SK-N-SH (cell line): ENCODE results near the gene SCARB1. TPM values are rescaled to one million over a fixed set of nuclear protein-coding genes. Genes with fewer than 3 reads are reported as not detected.

Source experiments
- CTCF ChIA-PET: fragments of 300-600, 350-600 bp; formaldehyde crosslinking; extraction: SDS; loops from one replicate; lab custom pipeline; 2021; lab: Yijun Ruan, JAX
- POLR2A ChIA-PET: fragments of 350-600 bp; sonication (Branson Sonifier 250); formaldehyde crosslinking; extraction: SDS; loops from one replicate; lab custom pipeline; 2020; ENCODE audit warnings: antibody characterized with exemption, inconsistent platforms; lab: Yijun Ruan, JAX
- DNase-seq: peaks from one replicate; pipeline ENCODE4 v3.0.0; 2012
- H2AFZ ChIP-seq: fragments of 200-600 bp; sonication (generic); 2 replicates; pipeline ENCODE4 v1.8.1; 2016; ENCODE audit warnings: antibody characterized with exemption, mild to moderate bottlenecking, low read depth
- H3F3A ChIP-seq: fragments of 200-600 bp; sonication (generic); replicated peaks from 2 replicates; pipeline ENCODE3; 2016; ENCODE audit warnings: antibody characterized with exemption, mild to moderate bottlenecking; ENCODE audit not compliant: insufficient read depth
- H3K27ac ChIP-seq, 2 experiments: fragments of 200-500 bp in 1 of 2; fragments of 200-600 bp in 1 of 2; sonication (Bioruptor generic) in 1 of 2; sonication (generic), shearing (Covaris generic) in 1 of 2; 2 replicates each; pipeline versions ENCODE4 v1.5.1 to v1.6.1; 2014 to 2016; ENCODE audit warnings: low read depth in 2 of 2, inconsistent platforms in 1 of 2, low read length in 1 of 2, mild to moderate bottlenecking in 1 of 2, mixed read lengths in 1 of 2
- H3K27me3 ChIP-seq: fragments of 200-600 bp; sonication (generic), shearing (Covaris generic); 2 replicates; pipeline ENCODE4 v1.6.1; 2016; ENCODE audit warnings: mixed run types; ENCODE audit not compliant: insufficient read depth
- H3K36me3 ChIP-seq, 2 experiments: fragments of 200-500 bp in 1 of 2; fragments of 200-600 bp in 1 of 2; sonication (Bioruptor generic) in 1 of 2; sonication (generic) in 1 of 2; replicated peaks in 1 of 2; 2 replicates each; pipeline versions ENCODE3 to v1.5.1; 2014 to 2016; ENCODE audit warnings: low read length in 1 of 2, mild to moderate bottlenecking in 1 of 2; ENCODE audit not compliant: insufficient read depth in 2 of 2, control insufficient read depth in 1 of 2
- H3K4me1 ChIP-seq, 2 experiments: fragments of 200-500 bp in 1 of 2; fragments of 200-600 bp in 1 of 2; sonication (Bioruptor generic) in 1 of 2; sonication (generic), shearing (Covaris generic) in 1 of 2; 2 replicates each; pipeline versions ENCODE4 v1.5.1 to v1.6.1; 2014 to 2016; ENCODE audit warnings: low read depth in 1 of 2, low read length in 1 of 2, mixed run types in 1 of 2; ENCODE audit not compliant: insufficient read depth in 2 of 2, control insufficient read depth in 1 of 2
- H3K4me2 ChIP-seq: fragments of 200-600 bp; sonication (generic), shearing (Covaris generic); 2 replicates; pipeline ENCODE4 v1.6.1; 2017; ENCODE audit warnings: mixed run types
- H3K4me3 ChIP-seq, 2 experiments: fragments of 200-500 bp in 1 of 2; fragments of 200-600 bp in 1 of 2; sonication (Bioruptor generic) in 1 of 2; sonication (generic), shearing (Covaris generic) in 1 of 2; 2 replicates each; pipeline versions ENCODE4 v1.5.1 to v1.8.1; 2014 to 2016; ENCODE audit warnings: low read depth in 2 of 2, inconsistent platforms in 1 of 2, low read length in 1 of 2, mild to moderate bottlenecking in 1 of 2, mixed read lengths in 1 of 2, moderate library complexity in 1 of 2
- H3K79me2 ChIP-seq: fragments of 200-600 bp; sonication (generic); 2 replicates; pipeline ENCODE4 v1.8.1; 2017; ENCODE audit warnings: mild to moderate bottlenecking; ENCODE audit not compliant: insufficient read depth
- H3K9ac ChIP-seq: fragments of 200-600 bp; sonication (generic); 2 replicates; pipeline ENCODE4 v1.6.1; 2017; ENCODE audit warnings: mixed run types
- H3K9me2 ChIP-seq: fragments of 200-600 bp; sonication (generic); 2 replicates; pipeline ENCODE4 v1.6.1; 2017; ENCODE audit warnings: mixed run types
- H3K9me3 ChIP-seq: fragments of 200-600 bp; sonication (generic); 2 replicates; pipeline ENCODE4 v1.6.1; 2017; ENCODE audit warnings: mixed run types, mild to moderate bottlenecking, moderate library complexity
- H4K20me1 ChIP-seq: fragments of 200-600 bp; sonication (generic); 2 replicates; pipeline ENCODE4 v1.6.1; 2017; ENCODE audit warnings: mild to moderate bottlenecking, mixed run types; ENCODE audit not compliant: insufficient read depth
- EZH2phosphoT487 ChIP-seq: fragments of 200-600 bp; sonication (generic); IDR thresholded peaks from 2 replicates; pipeline ENCODE4 v1.6.1; 2017; ENCODE audit warnings: low read depth, mixed run types, mild to moderate bottlenecking, antibody characterized with exemption, moderate library complexity, borderline replicate concordance
- FOXM1 ChIP-seq: IDR thresholded peaks from 2 replicates; pipeline ENCODE4 v1.4.0; 2012; ENCODE audit warnings: low read depth, mild to moderate bottlenecking
- IRF3 ChIP-seq: fragments of 150-350 bp; IDR thresholded peaks from 2 replicates; pipeline ENCODE4 v1.6.1; 2016; ENCODE audit warnings: mild to moderate bottlenecking, low read depth, low read length
- MAX ChIP-seq: IDR thresholded peaks from 2 replicates; pipeline ENCODE4 v1.4.0; 2012; ENCODE audit warnings: low read depth
- MXI1 ChIP-seq: IDR thresholded peaks from 2 replicates; pipeline ENCODE4 v1.6.1; 2012; ENCODE audit warnings: mild to moderate bottlenecking, low read depth, low read length, improper control_type of control experiment
- WGBS: methylation state at CpG from one replicate; pipeline ENCODE4 v1.1.6; 2017; ENCODE audit warnings: low lambda C conversion rate; 5-methylcytosine and 5-hydroxymethylcytosine counted together
- polyA plus RNA-seq, 3 experiments: library from polyadenylated mRNA; depleted of rRNA; stranded (reverse); fragments of >200 nt; gene quantifications; 2 replicates each; pipeline ENCODE4 v1.2.3, GENCODE V29; 2012
- small RNA-seq, 7 experiments: library from RNA; depleted of rRNA; stranded (forward); fragments of <200 nt; gene quantifications; one replicate each; pipeline ENCODE3, GENCODE V24; 2012
- TF ChIP-seq, protein P1 (sequence below): IDR thresholded peaks from 2 replicates; pipeline ENCODE4 v1.4.0; 2012; ENCODE audit warnings: low read depth, borderline replicate concordance

The SCARB1 gene
- polyA plus RNA-seq, 1 of the 3 experiments (the other 2 are of a cell fraction) = 33.0 TPM

DNA sequence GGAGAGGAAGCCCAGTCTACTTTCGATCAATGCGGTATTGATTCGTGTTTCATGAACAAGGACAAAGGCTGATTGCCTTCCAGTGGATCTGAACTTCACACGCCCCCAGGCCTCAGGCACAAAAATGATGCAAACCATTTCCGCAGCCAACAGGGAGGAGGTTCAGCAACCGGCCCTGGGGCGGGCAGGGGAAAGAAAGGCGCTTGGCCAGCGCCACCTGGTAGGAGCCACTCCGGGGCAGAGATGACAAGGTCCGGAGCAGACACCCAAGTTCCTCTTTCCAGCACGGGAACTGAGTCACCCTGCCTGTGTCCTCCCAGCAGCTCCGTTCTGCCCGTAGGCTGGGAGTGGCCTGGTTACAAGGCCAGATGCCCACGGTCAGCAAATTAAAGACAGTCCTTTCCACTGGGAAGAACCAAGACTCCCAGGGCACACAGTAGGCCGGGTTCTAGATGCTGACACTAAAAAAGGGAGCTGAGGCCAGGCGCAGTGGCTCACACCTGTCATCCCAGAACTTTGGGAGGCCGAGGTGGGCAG, 136.3 kb downstream of the SCARB1 start:
- TF ChIP-seq FOXM1 (no peak), MXI1 (no peak), IRF3 (no peak), EZH2phosphoT487 (no peak), MAX (no peak)
- TF ChIP-seq, protein P1, sequence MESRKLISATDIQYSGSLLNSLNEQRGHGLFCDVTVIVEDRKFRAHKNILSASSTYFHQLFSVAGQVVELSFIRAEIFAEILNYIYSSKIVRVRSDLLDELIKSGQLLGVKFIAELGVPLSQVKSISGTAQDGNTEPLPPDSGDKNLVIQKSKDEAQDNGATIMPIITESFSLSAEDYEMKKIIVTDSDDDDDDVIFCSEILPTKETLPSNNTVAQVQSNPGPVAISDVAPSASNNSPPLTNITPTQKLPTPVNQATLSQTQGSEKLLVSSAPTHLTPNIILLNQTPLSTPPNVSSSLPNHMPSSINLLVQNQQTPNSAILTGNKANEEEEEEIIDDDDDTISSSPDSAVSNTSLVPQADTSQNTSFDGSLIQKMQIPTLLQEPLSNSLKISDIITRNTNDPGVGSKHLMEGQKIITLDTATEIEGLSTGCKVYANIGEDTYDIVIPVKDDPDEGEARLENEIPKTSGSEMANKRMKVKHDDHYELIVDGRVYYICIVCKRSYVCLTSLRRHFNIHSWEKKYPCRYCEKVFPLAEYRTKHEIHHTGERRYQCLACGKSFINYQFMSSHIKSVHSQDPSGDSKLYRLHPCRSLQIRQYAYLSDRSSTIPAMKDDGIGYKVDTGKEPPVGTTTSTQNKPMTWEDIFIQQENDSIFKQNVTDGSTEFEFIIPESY = no peak
- Histone ChIP-seq H3K79me2 (no peaks in the 10 kb centered on the region), H3K27ac (0 out of 4 replicates have a peak overlapping the region, but pooled peaks of 1 of the 2 experiments have one; percentile 7), H2AFZ (no peak overlapping the region), H3F3A (no peaks in the 10 kb centered on the region), H3K9me3 (no peaks in the 10 kb centered on the region), H3K4me2 (no peak overlapping the region), H3K36me3 (no peaks in the 10 kb centered on the region), H3K9ac (no peak overlapping the region), H3K27me3 (no peaks in the 10 kb centered on the region), H3K4me3 (no peak overlapping the region), H4K20me1 (no peaks in the 10 kb centered on the region), H3K4me1 (peaks cover 0 to 15% of the 10 kb centered on the region in 2 experiments; a peak in 1 of 4 replicates), H3K9me2 (no peaks in the 10 kb centered on the region)
- WGBS = 81% methylated on average over 17 of the region's 18 CpGs
- DNase-seq = no peak
- ChIA-PET POLR2A (no interaction called here), CTCF (interaction anchor here (1.2 to 1.8 kb wide), 2 partner anchors 40 to 674 kb away, joined by 3 to 4 read pairs; no protein-coding TSS in a partner anchor)

Small RNA genes lying within 50 kb of the gene (small RNA-seq; reads per million reads assigned to genes)
- 0 reads per million in 7 experiments for gene RNU6-927P

Other genes with a start within 250 kb of the SCARB1 start
- gene UBC, start 50.8 kb upstream of the SCARB1 start, polyA plus RNA-seq (2012; rRNA removed) = 1,327 and 1,666 TPM in 2 replicates
- gene DHX37, start 125.3 kb upstream of the SCARB1 start, polyA plus RNA-seq (2012; rRNA removed) = 12.3 and 16.1 TPM in 2 replicates
- 3.7 and 3.8 TPM in 2 replicates for gene BRI3BP, start 129.8 kb upstream of the SCARB1 start, polyA plus RNA-seq (2012; rRNA removed)
- gene AACS, start 201.6 kb upstream of the SCARB1 start, polyA plus RNA-seq (2012; rRNA removed) = 17.1 and 17.3 TPM in 2 replicates